ENCODE results near the gene HMCN2.
"Not testable (repeated sequence)": the region's sequence is repeated elsewhere in the genome, so short reads cannot be mapped to it uniquely, and the experiment has no call there.

Gene HMCN2

DNA sequence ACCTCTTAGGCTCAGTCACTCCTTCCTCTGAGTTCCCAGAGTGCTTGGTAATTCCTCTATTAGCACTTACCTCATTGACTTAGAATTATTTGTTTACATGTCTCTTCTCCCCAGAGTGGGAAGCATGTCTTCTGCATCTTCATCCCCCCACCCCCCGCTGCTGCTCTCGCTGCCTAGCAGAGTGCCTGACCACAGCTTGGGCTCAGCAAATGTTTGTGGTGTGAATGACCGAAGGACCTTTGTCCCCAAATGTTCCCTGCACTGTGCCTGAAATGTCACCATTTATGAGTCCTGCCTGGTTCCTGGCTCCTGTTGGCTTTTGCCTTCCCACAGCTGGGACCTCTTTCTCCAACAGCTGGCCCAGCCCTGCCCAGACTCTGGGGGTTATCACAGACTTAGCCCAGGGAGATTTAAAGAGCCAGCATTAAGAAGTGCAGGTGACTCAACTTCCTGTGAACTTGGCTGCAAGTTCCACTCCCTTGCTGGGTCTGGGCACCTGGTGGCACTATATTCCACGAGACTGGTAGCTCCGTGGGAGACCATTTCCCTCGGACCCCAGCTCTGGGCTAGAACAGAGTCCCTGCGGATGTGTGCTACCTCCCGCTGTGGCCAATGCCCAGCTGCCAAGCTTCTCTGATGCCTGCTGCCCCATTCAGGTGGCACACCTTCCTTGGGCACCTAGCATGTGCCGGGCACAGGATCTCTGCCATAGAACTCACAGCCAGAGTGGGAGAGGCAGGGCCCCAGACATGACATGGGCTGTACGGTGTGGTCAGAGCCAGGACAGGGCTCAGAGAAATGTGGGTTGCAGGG lies 1.8 kb upstream of the HMCN2 start:
- no peak for DNase-seq (ENCODE audit: low read depth)

DNA sequence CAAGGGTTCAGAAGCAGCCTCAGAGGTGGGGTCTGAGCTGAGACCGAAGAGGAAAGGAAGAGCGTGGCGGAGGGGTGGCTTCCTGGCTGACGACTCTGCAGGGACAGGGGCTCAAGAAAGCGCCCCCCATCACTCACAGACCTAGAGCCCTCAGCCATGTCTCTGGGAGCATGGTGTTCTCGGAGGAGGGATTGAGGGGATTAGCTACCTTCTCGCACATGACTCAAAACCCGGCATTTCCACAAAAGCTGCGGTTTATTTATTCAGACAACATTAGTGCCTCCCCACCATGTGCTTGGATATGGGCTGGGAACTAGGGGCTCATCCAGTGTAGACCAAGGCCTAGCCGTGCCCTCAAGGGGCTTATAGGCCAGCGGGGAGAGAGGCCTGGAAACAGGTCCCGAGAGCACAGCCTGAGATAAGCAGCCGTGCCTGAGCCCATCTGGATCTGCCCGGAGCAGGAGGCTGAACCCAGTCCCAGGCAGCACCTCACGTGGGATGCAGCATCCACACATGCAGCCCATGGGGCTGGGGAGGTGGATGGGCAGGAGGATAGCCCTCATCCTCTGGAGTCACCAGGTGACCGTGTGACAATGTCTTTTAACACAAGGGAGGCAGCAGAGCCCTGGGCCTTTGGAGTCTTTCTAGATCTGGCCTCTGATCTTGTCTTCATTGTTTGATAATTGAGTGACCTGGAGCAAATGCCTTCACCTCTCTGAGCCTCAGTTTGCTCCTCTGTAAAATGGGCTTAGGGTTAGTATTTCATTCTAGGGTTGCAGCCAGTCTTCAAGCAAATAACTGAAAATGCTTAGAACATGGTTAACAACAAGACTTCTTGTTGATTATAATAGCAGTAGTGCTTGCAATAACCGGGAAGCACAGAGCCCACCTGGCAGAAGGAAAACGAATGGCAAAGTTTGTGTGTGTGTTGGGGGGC lies 878 bp upstream of the HMCN2 start:
- DNase-seq (ENCODE audit: low read depth), result no peak

DNA sequence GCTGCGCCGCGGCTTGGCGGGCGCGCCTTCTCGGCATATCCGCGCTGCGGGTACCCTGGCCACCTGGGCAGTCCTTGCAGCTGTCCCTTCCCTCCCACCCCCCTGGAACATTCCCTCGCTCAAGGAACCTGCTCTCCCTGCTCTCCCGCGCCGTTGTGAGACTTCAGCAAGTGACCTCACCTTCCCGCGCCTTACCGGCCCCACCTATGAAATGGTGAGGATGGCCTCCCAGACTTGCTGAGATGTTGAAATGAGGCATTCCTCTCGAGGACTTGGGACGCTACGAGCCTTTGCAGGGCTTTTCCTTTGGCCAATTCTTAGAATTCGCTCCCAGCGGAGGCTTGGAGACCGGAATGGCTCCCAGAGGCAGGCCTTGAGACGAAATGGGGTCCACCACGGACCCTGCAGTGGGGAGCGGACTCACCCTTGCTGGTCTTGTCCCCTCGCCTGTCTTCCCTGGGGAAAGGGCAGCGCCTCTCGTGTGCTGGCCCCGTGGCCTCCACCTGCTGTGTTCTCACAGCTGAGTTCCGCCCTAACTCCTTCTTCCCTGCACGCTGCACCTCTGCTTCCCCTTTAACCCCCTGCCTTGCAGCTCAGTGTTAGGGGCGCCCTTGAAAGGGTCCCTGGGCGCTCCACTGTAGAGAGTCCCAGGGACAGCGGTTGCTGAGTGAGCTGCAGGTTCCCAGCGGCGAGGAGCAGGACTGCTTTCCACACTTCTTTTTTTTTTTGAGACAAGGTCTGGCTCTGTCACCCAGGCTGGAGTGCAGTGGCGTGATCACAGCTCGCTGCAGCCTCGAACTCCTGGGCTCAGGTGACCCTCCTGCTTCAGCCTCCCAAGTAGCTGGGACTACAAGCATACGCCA lies 907 bp downstream of the HMCN2 start:
- no peak for DNase-seq (ENCODE audit: low read depth)

DNA sequence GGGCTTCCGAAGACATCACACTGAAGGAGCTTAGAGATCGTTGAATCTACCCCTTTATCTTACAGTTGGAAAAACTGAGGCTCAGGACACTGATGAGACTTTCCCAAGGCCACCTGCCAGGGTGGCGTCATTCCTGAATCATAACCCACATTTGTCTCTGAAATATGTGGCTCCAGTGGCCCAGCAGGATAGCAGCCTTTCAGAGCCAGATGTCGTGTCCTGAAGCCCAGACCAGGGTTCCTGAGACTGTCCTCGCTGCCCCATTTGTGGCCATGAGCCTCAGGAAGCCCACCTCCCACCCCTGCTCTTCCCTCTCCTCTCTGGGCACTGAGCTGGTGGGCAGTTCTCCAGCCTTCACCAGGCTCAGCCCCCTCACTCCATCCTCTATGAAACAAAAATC lies 2.4 kb downstream of the HMCN2 start:
- no peak for DNase-seq (ENCODE audit: low read depth)

DNA sequence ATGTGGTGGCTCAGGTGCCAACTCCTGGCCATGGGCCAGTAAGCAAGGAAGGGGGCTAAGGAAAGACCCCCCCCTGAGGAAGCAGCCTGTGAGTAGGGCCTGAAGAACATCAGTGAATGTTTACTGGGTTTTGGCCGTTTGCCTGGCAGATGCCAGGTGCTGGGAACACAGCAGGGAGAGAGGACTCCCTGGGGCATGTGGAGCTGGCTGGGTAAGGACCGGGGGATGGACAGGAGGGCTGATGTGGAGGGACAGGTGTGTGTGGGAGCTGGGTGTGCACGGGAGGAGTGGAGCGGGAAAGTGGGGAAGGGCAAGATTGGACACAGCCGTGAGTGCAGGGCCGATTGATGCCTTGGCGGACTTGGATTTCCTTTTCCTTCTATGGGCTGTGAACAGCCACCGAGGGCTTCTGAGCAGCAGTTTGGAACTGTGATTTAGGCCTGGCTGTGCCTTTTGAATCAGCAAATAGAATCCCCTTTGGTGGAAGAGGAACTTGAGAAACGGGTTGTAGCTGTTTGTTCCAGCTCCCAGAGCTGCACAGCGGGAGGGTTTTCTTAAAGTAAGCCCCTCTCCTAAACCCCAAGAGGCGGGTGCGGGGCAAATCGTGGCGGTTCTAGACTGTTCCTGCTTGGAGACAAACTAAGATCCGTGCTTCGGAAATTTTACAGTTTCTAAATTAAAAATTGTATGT lies 3.1 kb downstream of the HMCN2 start:
- no peak for DNase-seq (ENCODE audit: low read depth)

DNA sequence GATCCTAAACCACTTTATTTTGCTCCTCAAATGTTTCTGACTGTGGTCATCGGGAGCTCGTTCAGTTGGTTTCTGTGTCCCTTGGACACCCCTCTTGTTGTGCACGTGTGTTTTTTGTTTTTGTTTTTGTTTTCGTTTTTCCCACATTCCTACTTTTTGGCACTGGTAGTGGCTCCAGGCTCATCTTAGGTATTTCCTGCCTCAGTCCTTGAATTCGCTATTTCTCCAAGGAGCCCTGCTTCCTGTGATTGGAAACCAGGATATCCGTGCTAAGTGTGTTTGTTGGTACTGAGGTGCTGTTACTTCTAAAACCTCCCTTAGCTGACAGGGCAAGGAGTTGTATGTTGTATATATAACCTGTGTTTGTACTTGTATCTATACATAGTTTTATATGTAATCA lies 5.9 kb downstream of the HMCN2 start:
- no peak for DNase-seq (ENCODE audit: low read depth)

DNA sequence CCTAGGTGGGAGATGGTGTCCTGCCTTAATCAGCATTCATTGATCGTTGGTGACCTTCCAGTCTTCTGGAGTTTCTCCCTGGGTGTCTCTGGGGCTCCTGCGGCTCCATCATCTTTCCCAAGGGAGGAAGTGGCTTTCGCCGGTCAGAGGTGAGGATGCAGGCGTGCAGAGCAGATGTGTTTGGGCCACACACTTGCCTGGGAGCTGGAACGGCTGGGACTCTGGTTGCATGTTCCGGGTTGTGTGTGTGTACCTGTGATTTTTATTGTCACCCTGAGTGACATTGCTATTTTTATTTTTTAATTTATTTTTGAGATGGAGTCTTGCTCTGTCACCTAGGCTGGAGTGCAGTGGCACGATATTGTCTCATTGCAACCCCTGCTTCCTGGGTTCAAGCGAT lies 9.6 kb downstream of the HMCN2 start:
- no peak for DNase-seq (ENCODE audit: low read depth)

DNA sequence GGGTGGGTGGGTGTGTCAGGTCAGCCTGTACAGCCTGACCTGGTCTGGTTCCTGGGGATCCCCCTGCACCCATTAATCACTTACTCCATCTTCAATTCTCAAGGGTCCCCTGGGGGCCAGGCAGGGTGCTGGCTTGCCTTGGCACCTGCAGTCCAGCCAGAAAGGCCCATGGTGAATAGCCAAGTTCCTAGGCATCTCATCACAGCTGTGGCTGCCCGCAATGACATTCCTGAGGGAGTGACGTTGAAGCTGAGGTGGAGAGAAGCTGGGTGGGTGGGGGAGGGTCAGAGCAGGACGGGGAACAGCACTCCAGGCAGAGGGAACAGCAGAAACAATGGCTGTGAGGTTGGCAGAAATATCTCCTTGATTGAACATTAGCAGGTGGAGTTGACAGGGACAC lies 10.6 kb downstream of the HMCN2 start:
- DNase-seq (ENCODE audit: low read depth), result no peak

DNA sequence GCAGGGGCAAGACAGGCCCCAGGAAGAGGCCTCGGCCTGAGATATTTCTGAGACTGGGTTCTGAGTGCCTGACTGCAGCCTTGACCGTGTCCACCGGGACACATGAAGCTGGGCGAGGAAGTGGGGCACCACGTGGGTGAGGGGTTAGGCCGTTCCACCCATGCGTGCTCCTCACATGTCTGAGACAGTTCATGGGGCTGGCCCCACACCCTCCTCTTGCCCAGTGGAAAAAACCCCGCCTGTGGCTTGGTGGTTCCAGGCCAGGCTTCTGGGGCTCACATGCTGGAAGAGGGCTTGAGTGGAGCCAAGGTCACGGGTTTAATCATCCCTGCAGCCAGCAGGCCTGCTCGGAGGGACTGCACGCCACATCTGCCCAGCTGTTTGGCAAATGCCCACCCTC lies 11.4 kb downstream of the HMCN2 start:
- DNase-seq (ENCODE audit: low read depth), result no peak

DNA sequence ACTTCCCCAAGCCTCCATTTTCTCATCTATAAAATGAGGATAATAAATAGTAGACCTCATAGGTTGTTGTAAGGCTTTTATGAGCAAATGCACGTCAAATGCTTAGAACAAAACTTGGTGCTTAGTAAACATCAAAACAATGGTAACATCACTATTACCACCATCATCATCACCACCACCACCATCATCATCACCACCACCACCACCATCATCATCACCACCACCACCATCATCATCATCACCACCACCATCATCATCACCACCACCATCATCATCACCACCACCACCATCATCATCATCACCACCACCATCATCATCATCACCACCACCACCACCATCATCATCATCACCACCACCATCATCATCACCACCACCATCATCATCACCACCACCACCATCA lies 12.0 kb downstream of the HMCN2 start:
- not testable (repeated sequence) for DNase-seq (ENCODE audit: low read depth)

DNA sequence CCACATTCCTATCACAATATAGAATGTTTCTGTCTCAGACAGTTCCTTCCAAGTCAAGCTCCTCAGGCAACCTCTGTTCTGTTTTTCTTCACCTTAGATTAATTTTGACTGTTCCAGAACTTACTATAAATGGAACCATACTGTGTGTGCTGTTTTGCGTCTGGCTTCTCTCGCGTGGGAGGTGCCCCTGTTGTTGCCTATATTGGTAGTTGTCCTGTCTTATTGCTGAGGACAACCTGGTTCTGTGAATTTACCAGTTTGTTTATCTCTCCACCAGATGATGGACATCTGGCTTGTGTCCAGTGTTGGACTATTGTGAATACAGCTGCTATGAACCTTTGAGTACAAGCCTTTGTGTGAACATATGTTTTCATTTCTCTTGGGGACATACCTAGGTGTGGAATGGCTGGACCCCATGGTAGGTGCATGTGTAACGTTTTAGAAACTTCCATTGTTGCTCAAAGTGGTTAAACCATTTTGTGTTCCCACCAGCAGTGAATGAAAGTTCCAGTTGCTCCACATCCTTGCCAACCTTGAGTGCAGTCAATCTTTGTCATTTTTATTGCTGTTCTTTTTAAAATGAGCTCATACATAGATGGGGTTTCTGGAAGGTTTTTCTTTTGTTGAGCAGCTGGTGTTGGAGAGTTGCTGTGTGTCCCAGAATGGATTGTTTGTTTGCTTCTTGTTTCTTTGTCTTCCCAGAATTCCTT lies 18.1 kb downstream of the HMCN2 start:
- DNase-seq (ENCODE audit: low read depth), result no peak

DNA sequence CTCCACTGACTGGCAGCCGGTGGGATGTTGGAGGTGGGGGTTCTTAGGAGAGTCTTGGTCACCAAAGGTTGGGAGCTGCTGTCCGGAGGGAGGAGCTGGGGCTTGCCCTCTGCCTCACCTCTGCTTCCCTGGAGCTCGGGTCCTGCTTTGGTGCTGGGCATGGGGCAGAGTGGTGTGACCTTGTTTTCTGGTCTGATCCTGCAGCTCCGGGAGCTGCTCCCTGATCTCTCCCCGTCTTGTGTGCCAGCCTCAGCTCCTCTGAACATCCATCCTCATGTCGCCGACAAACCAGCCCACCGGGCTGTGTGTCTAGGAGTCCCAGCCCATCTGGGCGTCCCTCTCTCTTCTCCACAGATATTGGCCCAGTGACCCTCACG lies 18.7 kb downstream of the HMCN2 start:
- no peak for DNase-seq (ENCODE audit: low read depth)

DNA sequence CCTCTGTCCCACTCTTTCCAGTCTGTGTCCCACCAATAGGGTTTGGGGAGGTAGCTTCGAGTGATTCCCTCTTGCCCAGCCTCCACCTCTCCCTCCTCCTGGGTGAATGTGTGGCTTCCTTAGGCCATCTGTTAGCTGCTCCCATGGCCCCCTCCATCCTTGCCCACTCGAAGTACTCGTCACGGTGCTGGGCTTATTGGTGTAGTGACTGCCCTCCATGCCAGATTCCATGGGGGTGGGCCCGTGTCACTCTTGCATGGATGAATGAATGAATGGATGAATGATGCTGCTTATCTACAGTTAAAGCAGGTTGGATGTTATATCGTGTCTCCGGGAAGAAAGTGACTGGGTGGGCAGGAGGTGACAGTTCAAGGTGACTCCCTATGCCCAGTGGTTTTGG lies 19.1 kb downstream of the HMCN2 start:
- DNase-seq (ENCODE audit: low read depth), result no peak

DNA sequence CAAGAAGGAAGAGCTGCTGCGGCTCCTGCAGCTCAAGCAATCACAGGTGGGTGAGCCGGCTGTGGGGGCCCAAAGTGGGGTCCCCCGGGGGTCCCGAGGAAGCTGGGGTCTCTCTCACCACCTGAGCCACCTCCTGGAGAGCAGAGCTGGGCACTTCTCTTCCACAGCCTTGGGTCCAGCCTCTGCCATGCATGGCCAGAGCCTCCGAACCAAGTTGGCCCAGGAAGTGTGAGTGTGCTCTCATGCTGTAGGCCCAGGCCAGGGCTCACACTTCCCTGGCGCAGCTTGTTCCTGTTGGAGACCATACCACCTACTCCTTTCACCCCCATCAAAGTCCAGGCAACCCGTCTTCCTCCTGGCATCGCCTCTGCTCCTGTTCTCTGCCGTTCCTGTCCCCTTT lies 19.7 kb downstream of the HMCN2 start:
- no peak for DNase-seq (ENCODE audit: low read depth)

DNA sequence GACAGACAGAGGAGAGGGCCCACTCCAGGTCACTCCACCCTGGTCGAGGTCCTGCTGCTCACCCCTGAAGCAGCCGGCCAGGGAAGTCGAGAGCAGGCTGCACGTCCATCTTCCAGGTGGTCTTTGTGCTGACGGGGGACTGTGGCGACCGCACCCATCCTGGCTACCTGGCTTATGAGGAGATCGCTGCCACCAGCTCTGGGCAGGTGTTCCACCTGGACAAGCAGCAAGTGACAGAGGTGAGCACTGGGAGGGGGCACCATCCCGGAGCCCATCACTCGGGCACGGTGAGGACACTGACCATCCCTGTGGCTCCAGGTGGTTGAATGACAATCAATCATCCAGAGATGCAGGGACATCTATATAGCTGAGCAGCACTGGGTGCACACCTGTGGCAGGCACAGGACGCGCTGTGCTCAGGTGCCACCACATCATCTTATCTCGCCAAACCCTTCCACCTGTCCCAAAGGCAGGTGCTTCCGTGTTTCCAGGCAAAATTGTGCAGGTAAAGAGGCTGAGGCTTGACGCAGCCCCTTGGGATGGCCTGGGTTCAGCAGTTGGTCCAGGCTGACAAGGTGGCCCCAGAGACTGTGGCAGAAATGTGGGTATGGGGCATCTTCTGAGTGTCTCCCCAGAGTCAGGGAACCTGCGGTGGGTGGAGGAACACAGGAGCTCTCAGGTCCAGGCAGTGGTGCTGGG lies 20.7 kb downstream of the HMCN2 start:
- no peak for DNase-seq (ENCODE audit: low read depth)

DNA sequence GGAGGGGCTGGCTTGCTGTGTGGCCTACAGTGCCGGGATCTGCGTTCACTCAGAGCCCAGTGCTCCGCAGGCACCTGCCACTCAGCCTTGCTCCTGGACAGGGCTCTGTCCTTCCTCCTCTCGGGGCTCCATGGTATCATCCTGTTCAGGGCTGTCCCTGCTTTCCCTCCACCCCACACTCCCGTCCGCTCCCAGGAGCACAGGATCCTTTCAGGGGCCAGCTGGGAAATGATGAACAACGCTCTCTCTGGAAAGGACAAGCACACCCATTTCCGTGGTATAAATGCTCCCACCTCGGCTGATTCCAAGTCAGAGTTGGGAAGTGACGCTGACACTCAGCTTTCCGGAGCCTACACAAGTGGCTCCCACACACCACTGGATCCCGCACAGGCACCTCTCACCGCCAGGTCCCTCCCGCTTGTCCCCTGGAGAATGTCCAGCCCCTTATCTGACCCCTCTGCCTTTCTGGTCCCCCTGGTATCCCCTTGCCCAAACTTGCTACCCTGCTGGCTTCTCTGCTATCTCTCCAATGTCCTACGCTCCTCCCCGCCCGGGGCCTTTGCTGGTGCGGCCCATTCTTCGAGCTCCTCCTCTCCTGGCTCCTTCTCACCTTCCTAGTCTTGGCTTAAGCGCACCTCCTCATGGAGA lies 21.3 kb downstream of the HMCN2 start:
- DNase-seq (ENCODE audit: low read depth), result no peak

DNA sequence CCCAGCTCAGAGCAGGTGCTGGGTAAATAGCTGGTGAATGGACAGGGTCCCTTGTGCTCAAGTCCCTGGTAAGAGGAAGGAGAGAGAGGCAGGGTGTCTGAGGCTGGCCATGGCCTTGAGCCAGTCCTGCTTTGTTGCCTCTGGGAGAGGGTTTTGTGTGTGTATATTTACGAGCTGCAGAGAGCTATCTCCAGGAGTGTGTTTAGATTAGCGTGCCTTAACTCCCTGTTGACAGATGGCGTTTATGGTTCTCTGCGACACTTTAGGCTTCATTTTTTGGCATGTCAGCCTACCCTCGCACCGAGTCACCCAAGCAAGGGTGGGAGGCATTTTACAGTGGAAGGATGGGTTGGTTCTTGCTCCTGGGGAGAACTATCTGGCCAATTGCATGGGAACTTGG lies 22.2 kb downstream of the HMCN2 start:
- DNase-seq (ENCODE audit: low read depth), result no peak

DNA sequence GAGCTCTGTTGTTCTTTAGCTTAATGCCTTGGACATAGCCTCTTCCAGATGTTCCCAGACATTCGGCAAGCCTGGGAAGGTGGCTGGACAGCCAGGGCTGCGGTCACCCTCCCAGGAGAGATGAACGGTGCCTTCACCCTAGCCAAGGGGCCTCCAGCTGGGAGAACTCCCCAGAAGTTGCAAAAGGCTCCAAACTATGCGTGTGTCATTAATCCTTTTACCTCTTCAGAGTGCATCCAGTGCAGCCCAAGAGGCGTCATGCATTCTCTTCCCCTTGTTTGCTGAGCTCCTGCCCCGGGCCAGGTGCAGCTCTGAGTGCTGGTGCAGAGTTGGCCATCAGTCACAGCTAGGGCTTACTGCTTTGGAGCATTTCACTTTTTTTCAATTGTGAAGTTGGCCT lies 22.8 kb downstream of the HMCN2 start:
- DNase-seq (ENCODE audit: low read depth), result no peak

DNA sequence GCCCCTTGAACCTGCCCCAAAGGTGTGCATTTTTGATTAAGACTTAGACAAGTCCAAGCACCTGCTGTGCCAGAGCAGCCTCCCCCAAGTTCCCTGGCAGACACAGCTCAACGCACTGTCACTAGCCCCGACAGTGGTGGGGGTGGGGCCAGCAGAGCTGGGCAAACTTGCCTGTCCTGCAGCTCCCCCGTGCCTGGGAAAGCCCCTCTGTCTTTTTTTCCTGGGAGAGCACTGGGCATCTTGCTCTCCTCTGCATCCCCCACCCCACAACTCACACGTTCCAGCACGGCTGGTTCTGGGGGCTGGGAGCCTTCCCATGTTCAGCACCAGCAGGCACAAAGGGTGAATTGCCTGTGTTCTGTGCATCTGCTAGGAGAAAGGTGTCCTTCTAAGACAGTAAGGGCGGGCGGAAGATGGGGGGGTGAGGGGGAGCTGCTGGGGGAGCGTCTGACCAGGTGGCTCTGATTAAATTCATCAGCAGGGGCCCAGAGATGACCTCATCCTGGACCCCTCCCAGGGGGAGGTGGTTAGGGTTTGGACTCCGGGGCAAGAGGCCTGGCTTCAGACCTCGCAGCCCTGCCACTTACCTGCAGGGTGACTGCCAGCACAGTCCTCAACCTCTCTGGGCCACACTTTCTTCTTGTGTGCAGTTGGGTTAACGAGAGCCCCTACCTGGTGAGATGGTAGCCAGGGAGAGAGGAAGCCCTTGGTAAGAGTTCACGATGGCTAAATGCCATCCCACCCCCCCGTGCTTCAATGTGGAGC lies 23.5 kb downstream of the HMCN2 start:
- no peak for DNase-seq (ENCODE audit: low read depth)

All from stimulated activated CD8-positive, alpha-beta memory T cell treated with anti-CD3 and anti-CD28 coated beads, Interleukin-4, amount 100 ng/mL, for 24 hours (primary cell).